ENCODE data around the gene RMND5A.
"Not testable (repeated sequence)": the region's sequence is repeated elsewhere in the genome, so short reads cannot be mapped to it uniquely, and the experiment has no call there.

The RMND5A gene

GRCh38 chr2:86732040-86732525, 12.0 kb downstream of the RMND5A start:
- DNase-seq (ENCODE audit: insufficient read length, low spot score); FAIRE-seq: not testable (repeated sequence)

- DNase-seq (ENCODE audit: insufficient read length, low spot score); FAIRE-seq: not testable (repeated sequence)
Measured at GRCh38 chr2:86732837-86733236, 12.7 kb downstream of the RMND5A start.

DNA sequence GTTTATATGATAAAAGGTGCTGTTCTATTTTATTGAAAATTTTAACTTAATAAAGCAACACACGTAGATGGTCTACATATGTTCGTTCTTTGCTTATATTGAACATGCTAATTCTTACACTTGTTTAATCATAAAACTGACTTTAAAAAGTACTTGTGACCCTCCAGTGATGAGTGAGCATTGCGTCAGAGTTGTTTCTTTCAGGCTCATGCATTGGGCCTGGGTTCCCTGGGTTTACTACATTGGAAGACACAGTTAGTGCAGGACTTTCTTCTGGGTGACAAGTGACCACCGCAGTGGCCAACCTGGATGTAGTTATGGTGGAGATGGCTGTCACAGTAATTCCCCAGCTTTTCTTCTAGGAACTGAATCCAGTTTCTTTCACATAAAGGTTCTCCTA, 13.4 kb downstream of the RMND5A start:
- not testable (repeated sequence) for DNase-seq (ENCODE audit: insufficient read length, low spot score); FAIRE-seq

DNA sequence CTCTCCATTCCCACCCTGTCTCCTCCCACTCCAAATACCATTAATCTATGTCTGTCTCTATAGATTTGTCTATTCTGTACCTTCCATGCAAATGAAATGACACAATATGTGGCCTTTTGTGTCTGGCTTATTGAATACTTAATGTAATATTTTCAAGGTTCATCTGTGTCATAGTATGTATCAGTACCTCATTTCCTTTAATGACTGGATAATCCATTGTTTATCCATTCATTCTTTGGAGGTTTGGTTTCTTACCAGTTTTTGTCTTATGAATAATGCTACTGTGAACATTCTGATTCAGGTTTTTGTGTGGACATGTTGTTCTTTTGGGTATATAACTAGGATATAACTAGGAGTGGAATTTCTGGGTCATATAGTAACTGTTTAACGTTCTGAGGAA, 14.8 kb downstream of the RMND5A start:
- not testable (repeated sequence) for DNase-seq (ENCODE audit: insufficient read length, low spot score); FAIRE-seq

DNA sequence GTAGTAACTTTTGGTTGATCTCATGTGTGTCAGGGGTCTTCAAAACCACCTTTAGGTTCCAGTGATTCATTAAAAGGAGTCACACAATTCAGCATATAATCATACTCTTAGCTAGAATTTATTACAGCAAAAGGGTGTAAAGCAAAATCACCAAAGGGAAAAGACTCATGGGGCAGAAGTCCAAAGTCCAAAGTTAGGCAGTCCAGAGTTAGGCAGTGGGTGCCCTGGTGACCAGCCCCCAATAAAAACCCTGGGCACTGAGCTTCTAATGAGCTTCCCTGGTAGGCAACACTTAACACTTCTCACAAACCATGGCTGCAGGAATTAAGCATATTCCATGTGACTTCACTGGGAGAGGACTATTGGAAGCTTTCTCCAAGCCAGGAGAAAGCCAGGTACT, 19.4 kb downstream of the RMND5A start:
- DNase-seq (ENCODE audit: insufficient read length, low spot score); FAIRE-seq: not testable (repeated sequence)

- not testable (repeated sequence) for DNase-seq (ENCODE audit: insufficient read length, low spot score); FAIRE-seq
Measured at GRCh38 chr2:86739889-86740288, 19.8 kb downstream of the RMND5A start.

DNA sequence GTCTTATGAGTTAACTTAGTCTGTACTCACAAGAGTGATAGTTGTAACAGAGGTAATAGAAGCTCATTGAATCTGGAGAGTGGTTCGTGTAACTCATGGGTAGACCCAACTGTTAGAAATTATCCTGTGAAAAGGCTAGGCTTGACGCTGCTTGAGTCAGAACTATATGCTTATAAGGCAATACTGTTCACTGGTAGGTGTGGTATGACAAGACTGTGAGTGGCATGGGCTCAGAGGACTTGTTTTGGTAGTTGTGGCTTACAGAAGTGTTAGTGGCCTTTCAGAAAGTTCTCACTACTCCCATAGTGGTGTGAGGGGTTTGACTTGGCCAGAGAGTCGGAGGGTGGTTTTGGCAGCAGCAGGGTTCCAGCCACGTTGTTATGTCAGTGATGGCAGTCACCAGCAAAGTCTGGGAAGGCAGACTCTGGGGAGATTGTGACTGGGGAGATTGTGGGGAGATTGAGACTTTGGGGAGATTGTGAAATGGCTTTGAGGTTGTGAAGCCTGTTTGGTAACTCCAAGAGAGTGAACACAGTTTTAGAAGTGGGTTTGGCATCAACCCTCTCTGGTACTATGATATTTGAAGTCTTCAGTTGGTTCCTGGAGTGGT, 21.9 kb downstream of the RMND5A start:
- not testable (repeated sequence) for FAIRE-seq

GRCh38 chr2:86744152-86744551, 24.1 kb downstream of the RMND5A start:
- FAIRE-seq: no peak
- no peak for DNase-seq (ENCODE audit: insufficient read length, low spot score)
- TF ChIP-seq, protein P1, sequence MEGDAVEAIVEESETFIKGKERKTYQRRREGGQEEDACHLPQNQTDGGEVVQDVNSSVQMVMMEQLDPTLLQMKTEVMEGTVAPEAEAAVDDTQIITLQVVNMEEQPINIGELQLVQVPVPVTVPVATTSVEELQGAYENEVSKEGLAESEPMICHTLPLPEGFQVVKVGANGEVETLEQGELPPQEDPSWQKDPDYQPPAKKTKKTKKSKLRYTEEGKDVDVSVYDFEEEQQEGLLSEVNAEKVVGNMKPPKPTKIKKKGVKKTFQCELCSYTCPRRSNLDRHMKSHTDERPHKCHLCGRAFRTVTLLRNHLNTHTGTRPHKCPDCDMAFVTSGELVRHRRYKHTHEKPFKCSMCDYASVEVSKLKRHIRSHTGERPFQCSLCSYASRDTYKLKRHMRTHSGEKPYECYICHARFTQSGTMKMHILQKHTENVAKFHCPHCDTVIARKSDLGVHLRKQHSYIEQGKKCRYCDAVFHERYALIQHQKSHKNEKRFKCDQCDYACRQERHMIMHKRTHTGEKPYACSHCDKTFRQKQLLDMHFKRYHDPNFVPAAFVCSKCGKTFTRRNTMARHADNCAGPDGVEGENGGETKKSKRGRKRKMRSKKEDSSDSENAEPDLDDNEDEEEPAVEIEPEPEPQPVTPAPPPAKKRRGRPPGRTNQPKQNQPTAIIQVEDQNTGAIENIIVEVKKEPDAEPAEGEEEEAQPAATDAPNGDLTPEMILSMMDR (IDR thresholded peaks at IDR 0.05; ENCODE audit: insufficient read depth, missing control alignments): no peak

More for the DNA sequence above, 21.9 kb downstream of the RMND5A start:
- DNase-seq (ENCODE audit: insufficient read length, low spot score): not testable (repeated sequence)

- TF ChIP-seq, protein P1 (IDR thresholded peaks at IDR 0.05; ENCODE audit: insufficient read depth, missing control alignments): no peak
- FAIRE-seq: no peak
- no peak for DNase-seq (ENCODE audit: insufficient read length, low spot score)
Measured at GRCh38 chr2:86746939-86747338, 26.8 kb downstream of the RMND5A start.

- DNase-seq (ENCODE audit: insufficient read length, low spot score) (no peak), FAIRE-seq (peak; percentile 32)
- TF ChIP-seq, protein P1 (IDR thresholded peaks at IDR 0.05; ENCODE audit: insufficient read depth, missing control alignments): no peak
Measured at GRCh38 chr2:86747711-86748639, 27.9 kb downstream of the RMND5A start.

DNA sequence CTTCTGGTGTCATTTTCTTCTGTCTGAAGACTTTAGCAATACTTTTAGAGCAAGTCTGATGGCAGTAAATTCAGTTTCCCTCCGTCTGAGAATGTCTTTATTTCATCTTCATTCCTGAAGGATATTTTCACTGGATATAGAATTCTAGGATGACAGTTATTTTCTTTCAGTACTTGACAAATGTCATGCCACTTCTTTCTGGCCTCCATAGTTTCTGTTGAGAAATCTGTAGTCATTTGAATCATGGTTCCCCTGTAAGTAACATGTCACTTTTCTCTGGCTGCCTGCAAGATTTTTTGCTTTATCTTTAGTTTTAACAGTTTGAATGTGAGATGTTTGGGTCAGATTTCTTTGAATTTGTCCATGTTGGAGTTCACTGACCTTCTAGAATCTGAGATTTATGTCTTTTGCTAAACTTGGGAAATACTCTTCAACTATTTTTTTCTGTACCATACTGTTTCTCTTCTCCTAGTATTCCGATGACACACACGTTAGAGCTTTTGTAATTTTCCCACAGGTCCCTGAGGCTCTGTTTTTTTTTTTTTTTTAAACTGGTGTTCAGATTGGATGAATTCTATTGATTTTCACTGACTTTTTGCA, 30.2 kb downstream of the RMND5A start:
- no peak for FAIRE-seq
- TF ChIP-seq, protein P1 (IDR thresholded peaks at IDR 0.05; ENCODE audit: insufficient read depth, missing control alignments): no peak
- no peak for DNase-seq (ENCODE audit: insufficient read length, low spot score)

Measured in D721Med (cell line).